SK-N-MC (cell line): Measurements from ENCODE around the gene AFF3.

ENCODE experiments used
- EZH2 ChIP-seq: fragments of 200-600 bp; sonication (generic); IDR thresholded peaks from one replicate; pipeline ENCODE4 v1.6.1; 2017; ENCODE audit warnings: antibody characterized with exemption
- FOXP2 ChIP-seq: optimal IDR thresholded peaks from 2 replicates; pipeline ENCODE3; 2011; ENCODE audit warnings: mild to moderate bottlenecking, moderate library complexity; ENCODE audit not compliant: insufficient read depth; ENCODE audit errors: extremely low read length, control extremely low read depth
- POLR2AphosphoS5 ChIP-seq: IDR thresholded peaks from 2 replicates; pipeline ENCODE4 v1.6.1; 2012; ENCODE audit warnings: mild to moderate bottlenecking, low read depth, low read length, borderline replicate concordance

DNA sequence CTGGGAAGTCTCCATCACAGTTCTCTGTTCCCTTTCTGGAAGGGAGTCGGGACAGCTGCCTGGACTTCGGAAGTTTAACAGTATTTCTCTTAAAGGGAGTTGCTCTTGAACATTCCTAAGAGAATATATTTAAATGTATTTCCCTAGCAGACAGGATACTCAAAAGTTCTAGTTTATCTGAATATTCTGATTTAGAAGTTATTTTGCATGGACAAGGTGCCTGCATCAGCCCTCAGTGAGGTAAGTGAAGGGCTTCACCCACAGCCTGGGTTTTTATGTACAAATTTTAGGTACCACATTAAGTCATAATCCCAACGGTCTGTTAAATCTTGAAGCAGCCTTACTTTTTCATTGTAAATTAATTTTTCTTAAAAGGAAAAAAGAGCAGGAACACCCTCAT, 587.5 kb downstream of the AFF3 start:
- TF ChIP-seq EZH2 (no peak), POLR2AphosphoS5 (no peak), FOXP2 (no peak)
